ENCODE data around the gene CTSK.

CTSK gene

DNA sequence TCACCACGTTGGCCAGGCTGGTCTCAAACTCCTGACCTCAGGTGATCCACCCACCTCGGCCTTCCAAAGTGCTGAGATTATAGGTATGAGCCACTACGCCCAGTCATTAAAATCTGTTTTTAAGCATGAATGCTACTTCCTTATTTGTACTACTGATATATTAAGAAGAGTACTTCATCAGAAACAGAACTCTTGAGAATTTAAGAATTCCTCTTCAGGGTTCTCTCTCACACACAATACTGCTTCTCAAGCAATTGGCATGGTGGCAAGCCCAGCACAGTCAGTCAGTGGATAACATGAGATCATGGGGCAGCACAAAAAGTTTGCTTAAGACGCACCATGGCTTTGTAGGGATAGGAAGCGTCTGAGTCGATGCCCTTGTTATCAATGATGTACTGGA is 56.6 kb downstream of the CTSK start:
- DNase-seq, result no peak

GRCh38 chr1:150749720-150750311 is 58.2 kb downstream of the CTSK start:
- no peak for DNase-seq

DNA sequence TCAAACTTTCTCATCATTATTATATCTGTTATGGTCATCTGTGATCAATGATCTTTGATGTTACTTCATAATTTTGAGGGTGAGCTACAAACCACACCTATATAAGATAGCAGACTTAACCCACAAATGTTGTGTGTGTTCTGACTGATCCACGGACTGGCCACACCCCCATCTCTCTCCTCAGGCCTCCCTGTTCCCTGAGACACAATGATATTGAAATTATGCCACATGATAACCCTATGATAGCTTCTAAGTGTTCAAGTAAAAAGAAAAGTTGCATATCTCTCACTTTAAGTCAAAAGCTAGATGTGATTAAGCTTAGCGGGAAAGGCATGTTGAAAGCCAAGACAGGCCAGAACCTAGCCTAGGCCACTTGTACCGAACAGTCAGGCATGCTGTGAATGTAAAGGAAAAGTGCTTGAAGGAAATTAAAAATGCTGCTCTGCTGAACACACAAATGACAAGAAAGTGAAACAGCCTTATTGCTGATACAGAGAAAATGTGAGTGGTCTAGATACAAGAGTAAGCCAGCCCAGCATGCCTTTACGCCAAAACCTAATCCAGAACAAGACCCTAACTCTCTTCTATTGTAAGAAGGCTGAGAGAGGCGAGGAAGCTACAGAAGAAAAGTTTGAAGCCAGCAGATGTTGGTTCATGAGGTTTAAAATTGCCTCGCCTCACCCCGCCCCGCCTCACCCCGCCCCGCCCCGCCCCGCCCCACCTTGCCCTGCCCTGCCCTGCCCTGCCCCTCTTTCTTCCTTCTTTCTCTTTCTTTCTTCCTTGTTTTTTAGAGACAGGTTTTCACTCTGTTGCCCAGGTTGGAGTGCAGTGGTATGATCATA is 59.0 kb downstream of the CTSK start:
- no peak for DNase-seq

Measured in activated CD4-positive, CD25-positive, alpha-beta regulatory T cell (primary cell).